Bone marrow (tissue), 2 donors: ENCODE results near the gene DENND5B.
"Not testable (repeated sequence)": the region's sequence is repeated elsewhere in the genome, so short reads cannot be mapped to it uniquely, and the experiment has no call there.

Experiments used
- DNase-seq, 2 donors: peaks; one replicate each; lab custom pipeline; 2025; lab: John Stamatoyannopoulos, UW

The DENND5B gene

DNA sequence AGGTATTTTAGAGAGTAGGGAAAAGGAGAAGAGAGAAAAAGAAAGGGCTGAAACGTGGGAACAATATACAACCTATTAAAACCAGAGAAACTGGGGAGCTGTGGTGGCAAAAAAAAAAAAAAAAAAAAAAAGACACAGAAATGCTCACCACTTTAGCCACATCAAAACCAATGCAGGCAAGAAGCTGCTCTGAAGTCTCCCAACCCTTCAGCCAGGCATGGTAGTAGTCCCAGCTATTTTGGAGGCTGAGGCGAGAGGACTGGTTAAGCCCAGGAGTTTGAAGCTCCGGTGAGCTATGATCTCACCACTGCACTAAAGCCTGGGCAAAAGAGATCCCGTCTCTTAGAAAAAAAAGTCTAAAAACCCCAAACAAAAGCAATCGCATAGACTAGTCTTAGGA lies 33.2 kb downstream of the DENND5B start:
- no peak for DNase-seq

DNA sequence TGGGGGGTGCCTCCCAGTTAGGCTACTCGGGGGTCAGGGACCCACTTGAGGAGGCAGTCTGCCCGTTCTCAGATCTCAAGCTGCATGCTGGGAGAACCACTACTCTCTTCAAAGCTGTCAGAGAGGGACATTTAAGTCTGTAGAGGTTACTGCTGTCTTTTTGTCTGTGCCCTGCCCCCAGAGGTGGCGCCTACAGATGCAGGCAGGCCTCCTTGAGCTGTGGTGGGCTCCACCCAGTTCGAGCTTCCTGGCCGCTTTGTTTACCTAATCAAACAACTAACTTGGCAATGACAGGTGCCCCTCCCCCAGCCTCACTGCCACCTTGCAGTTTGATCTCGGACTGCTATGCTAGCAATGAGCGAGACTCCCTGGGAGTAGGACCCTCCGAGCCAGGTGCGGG lies 35.5 kb downstream of the DENND5B start:
- not testable (repeated sequence) for DNase-seq

DNA sequence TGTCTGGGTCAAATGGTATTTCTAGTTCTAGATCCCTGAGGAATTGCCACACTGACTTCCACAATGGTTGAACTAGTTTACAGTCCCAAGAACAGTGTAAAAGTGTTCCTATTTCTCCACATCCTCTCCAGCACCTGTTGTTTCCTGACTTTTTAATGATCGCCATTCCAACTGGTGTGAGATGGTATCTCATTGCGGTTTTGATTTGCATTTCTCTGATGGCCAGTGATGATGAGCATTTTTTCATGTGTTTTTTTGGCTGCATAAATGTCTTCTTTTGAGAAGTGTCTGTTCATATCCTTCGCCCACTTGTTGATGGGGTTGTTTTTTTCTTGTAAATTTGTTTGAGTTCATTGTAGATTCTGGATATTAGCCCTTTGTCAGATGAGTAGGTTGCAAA lies 40.3 kb downstream of the DENND5B start:
- DNase-seq, result not testable (repeated sequence)

DNA sequence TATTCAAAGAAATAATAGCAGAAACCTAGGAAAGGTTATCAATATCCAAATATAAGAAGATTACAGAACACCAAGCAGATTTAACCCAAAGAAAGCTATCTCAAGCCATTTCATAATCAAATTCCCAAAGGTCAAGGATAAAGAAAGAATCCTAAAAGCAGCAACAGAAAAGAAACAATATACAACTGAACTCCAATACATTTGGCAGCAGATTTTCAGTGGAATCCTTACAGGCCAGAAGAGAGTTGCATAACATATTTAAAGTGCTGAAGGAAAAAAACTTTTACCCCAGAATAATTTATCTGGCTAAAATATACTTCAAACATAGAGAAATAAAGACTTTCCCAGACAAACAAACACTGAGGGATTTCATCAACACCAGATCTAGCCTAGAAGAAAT lies 54.3 kb downstream of the DENND5B start:
- no peak for DNase-seq

DNA sequence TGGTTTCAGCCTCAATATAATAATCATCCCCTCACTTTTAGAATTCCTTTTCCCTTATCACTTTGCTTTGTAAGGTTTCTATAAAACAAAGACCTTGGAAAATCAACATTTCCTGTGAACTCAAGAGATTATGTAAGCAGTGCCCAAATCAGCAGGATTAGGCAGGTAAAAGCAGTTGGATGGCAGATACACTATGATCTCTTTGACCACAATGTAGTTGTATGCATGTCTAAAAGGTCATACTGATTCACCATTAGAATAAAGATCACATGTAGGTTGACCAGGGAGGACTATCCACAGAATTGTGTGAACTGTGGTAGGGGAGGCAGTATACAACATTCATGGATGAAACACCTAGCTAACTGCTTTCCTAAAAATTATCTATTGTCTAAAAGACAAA lies 57.5 kb downstream of the DENND5B start:
- DNase-seq, result no peak

DNA sequence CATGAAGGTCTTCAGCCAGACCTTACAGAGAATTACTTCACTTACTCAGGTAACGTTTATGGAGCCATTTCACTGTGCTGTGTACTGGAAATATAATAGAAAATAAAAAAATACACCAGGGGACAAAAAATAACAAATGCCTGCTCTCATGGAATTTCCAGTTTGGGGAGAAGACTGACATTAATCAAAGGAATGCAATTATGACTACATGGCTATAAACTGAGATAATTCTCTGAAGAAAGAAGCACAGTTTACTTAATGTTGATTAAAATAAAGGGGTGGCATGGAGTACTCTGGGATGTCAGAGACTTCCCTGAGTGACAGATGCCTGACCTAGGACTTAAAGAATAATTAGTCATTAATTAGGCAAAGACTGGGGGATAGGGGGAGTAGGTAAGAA lies 59.0 kb downstream of the DENND5B start:
- DNase-seq, result no peak

DNA sequence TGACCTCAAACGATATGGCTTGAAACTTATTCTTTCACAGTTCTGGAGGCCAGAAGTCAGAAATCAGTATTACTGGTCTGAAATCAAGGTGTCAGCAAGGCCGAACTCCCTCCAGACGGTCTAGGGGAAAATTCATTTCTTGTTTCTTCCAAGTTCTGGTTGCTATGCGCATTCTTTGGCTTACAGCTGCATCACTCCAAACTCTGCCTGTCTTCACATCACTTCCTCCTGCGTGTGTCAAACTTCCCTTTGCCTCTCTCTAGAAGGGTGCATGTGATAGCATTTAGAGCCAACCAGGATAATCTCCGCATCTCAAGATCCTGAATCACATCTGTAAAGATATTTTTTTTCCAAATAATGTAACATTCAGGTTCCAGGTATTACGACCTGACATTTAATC lies 62.8 kb downstream of the DENND5B start:
- DNase-seq, result no peak

DNA sequence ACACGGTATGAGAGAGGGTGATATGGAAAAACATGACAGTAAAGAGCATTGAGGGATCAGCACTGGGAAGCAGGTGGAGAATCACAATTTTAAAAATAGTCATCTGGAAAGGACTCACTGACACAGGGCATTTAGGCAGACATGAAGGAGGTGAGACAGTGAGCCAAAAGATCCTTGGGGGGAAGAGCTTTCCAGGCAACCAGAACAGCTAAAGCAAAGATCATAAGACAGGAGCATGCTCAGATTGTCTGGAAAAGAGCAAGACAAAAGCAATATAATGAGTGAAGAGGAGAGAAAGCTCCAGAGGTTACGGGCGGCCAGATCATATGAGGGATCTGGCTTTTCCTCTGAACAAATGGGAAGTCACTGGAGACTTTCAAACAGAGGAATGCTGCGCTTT lies 63.9 kb downstream of the DENND5B start:
- no peak for DNase-seq

DNA sequence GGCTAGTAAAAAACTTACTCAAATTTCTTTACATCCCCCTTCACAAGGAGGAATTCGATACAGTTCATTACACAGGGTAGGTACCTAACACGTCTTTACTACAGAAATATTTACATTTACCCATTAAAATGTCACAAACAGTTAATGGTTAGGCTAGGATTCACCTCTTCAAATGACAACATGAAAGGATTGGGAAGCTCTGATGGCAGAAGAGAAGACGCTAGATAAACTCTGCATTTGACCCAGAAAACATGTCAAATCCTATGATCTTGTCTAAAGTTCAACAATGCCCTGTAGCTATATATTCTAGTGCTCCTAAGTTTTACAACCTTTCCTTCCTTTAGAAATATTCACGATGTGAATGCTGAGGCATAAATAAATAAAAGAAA lies 64.8 kb downstream of the DENND5B start:
- DNase-seq, result no peak

DNA sequence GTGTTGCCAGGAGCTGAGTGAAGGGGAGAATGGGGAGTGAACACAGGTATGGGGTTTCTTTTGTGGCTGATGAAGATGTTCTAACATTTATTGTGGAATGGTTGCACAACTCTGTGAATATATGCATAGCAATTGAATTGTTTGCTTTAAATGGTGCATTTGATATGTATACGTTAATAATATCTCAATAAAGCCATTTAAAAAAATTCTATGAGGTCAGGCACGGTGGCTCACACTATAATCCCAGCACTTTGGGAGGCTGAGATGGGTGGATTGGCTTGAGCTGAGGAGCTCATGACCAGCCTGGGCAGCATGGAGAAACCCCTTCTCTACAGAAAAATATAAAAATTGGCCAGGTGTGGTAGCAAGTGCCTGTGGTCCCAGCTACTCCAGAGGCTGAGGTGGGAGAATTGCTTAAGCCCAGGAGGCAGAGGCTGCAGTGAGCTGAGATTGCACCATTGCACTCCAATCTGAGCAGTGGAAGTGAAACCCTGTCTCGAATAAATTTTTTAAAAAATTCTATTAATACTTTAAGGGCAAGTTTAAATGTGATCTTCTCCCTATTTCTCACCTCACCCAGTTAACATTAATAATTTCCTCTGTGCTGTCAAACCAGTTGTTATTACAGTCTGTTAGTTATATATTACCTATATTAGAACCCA lies 65.3 kb downstream of the DENND5B start:
- DNase-seq, result no peak

DNA sequence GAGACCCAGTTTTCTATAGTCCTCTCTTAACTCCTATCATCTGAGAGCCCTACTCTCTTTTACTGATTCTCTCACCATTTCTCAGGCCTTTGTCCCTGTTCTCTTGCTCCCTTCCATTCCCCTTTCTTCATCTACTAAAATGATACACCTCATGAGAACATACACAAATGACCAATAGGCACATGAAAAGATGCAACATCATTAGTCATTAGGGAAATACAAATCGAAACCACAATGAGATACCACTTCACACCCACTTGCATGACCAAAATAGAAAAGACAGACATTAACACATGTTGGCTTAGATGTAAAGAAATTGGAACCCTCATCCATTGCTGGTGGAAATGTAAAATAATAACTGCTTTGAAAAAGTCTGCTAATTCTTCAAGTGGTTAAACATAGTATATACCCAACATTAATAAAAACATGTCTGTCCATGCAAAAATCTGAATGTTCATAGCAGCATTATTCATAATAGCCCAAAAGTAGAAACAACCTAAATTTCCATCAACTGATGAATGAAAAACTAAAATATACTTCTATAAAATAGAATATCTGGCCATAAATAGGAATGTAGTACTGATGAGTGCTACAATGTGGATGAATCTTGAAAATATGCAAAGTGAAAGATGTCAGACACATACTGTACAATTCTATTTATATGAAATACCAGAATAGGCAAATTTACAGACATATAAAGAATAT lies 66.0 kb downstream of the DENND5B start:
- DNase-seq, result no peak

DNA sequence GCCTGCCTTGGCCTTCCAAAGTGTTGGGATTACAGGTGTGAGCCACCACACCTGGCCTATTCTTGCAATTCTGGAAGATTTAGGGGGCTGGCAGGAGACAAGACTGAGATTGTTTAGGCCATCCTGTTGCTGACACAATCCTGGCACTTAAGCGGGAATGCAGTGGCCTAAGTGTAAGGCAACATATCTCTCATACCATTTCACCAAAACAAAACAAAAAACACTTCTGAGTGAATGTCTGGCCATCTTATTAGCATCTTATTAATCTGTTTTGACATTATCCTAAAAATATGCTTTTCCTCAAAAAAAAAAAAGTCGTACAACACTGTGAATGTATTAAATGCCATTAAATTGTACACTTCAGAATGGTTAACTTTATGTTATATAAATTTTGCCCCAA lies 67.6 kb downstream of the DENND5B start:
- no peak for DNase-seq

DNA sequence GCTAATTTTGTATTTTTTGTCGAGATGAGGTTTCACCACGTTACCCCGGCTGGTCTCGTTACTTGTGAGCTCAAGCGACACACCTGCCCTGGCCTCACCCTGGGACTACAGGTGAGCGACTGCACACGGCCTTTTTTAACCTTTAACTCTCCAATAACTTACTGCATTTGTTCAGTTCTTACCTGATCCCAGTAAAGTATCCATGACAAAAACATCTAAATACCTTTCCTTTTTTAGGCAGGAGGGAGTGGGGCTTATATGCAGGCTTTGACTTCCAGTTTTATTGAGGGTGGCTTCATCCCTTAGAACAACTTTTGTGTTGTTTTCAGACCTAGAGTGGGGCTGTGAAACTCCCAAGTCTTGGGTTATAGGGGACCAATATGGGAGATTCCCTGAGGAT lies 68.3 kb downstream of the DENND5B start:
- no peak for DNase-seq

DNA sequence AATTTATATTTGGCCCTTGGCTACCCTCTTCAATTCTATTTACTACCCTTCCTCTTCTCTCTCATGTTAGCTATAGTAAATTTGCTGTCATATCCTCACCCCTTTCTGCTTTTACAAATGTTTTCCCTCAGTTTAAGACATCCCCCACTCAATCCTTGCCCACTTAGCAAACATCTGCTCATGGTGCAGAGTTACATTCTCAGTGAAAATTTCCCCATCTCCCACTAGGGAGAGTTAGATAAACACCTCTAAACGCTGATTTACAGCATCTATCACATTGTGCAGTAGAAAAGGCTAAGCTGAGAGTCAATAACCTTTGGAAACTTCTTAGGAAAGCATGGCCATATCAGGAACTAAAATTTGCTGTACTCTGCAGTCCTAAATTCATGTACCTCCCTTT lies 69.0 kb downstream of the DENND5B start:
- DNase-seq, result no peak

DNA sequence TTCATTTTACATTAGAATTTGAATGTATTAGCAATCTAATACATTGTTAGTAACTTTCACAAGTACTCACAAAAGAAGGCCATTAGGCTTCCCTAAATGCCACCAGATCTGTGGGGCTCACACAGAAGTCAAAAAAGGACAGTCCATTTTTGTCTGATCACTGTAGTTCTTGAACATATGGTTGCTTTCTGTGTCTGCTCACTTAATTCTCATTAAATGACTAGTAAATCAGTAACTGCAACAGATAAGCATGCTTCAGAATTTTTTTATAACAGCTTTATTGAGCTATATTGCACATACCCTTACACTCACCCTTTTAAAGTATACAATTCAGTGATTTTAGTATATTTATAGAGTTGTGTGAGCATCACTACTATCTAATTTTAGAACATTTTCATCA lies 71.4 kb downstream of the DENND5B start:
- no peak for DNase-seq

DNA sequence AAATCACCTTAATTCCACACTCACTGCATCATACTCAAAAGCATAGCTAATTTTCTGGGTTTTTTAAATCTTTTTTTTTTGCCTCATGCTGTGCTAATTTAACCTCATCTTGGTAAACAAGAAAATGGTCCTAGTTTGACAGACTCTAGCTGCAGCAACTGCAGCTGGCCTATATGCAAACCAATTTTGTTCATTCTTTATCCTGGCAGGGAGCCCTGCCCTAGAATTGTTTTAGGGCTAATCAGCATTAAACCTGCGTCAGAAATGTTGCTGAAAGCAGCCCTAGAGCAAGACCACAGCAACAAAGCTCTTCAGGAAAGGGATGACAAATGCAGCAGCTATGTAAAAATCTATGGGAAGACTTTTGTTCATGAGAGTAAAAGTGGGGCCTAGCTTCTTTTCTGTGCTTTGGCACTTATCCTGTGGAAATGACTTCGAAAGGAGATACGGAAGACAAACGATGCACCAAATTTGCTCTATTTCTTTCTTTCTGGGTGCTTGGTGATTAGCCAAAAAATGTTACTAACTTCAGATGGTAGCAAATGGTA lies 72.2 kb downstream of the DENND5B start:
- DNase-seq, result no peak

DNA sequence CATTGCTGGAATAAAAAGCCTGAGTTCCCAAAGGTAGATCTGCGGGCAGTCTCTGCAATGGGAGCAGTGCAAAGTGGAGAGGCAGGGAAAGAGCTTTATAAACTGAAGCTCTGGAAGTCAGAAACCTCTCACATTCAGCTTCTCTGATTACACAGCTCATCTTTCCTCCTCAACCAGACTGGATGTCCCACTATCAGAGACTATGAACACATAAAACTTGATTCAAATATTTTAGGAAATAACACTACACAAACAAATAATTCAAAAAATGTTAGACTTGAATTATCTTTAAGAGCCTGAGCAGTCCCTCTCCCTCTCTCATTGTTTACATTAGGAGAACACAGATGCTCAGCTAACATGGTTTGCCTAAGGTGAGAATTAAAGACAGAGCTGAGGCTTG lies 72.9 kb downstream of the DENND5B start:
- no peak for DNase-seq

DNA sequence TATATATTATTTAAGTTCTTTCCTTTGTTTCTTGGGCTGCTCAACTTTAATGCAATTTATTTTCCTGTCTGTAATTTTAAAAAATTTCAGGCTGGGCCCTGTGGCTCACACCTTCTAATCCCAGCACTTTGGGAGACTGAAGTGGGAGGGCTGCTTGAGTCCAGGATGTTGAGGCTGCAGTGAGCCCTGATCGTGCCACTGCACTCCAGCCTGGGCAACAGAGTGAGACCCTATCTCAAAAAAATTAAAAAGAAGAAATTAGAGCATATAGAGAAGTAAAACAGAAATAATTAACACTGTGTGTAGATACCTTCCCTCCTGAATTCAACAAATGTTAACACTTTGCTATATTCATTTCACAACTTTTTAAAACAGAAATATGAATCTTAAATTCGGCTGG lies 74.2 kb downstream of the DENND5B start:
- DNase-seq, result no peak

DNA sequence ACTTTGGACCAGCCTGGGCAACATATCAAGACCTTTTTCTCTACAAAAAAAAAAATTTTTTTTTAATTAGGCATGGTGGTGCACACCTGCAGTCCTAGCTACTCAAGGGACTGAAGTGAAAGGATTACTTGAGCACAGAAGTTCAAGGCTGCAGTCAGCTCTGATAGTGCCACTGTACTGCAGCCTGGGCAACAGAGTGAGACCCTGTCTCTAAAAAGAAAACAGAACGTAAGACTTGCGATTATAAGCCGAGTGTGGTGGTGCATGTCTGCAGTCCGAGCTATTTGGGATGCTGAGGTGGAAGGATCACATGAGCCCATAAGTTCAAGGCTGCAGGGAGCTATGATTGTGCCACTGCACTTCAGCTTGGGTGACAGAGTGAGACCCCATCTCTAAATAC lies 76.0 kb downstream of the DENND5B start:
- DNase-seq, result no peak

DNA sequence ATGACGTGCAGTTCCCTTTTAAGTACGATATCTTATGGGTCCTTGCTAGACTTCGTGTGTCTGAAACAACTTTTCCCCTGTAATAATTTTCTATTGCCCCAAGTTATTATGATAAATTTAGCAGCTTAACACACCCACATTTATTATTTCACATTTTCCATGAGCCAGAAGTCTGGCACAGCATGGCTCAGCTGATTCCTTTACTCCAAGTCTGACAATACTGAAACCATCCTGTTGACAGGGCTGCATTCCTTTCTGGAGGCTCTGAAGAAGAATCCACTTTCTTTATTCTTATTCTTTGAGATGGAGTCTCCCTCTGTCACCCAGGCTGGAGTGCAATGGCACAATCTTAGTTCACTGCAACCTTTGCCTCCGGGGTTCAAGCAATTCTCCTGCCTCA lies 80.9 kb downstream of the DENND5B start:
- DNase-seq, result no peak

DNA sequence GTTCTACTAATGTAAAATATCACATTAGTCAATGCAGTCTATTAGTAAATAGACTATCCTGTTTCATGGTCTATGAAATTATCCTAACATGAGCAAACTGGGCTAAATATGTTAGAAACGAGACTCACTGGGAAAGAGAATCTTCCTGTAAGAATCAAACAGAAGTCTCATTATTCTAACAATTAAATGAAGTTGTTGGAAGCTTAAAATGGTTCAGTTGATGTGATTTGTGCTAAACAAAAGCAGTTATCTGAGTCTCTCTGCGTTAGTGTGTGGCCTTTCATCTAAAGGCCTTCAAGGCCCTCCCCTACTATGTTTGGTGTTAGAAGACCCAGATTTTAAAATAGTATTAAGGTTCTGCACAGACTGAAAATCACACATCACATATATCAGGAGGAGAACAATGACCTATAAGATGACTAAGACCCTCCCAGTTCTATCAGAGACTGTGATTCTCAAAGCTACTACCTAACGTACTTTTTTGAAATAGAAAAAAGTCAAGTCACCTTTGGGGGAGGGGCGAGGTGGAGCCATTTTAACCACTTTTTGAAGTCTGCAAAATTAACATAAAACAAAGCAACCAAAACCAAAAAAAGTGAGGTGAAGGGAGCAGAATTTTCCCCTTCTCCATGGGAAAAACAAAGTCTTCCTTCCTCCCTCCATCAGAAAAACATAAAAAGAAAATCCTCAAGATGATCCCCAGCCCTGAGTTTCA lies 82.3 kb downstream of the DENND5B start:
- DNase-seq, result no peak

DNA sequence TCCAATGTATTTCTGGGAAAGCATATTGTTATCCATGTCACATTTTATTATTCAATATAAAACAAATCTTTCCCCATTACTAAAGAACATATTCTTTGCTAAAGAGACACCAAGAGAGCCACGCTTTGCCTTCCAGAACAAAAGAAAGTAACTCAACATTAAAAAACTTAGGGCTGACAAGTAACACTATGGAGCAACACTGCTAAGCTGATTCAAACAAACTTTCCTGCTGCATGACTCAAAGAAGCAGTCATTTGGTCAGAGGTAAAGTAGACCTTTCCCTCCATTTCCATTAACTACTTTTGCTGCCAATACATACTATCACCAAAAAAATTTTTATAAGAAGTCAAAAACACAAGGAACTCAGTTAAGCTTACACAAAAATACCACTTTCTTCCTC lies 83.0 kb downstream of the DENND5B start:
- no peak for DNase-seq
